Activated CD4-positive, alpha-beta T cell treated with anti-CD3 and anti-CD28 coated beads for 48 hours (primary cell): Measurements from ENCODE around the gene TANGO2.
A peak's percentile ranks its signal among the peaks of the same experiment; 100 is the strongest.

Source experiments
- DNase-seq: peaks from one replicate; pipeline ENCODE4 v3.0.0-alpha.2; 2020

Gene TANGO2, protein sequence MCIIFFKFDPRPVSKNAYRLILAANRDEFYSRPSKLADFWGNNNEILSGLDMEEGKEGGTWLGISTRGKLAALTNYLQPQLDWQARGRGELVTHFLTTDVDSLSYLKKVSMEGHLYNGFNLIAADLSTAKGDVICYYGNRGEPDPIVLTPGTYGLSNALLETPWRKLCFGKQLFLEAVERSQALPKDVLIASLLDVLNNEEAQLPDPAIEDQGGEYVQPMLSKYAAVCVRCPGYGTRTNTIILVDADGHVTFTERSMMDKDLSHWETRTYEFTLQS

DNA sequence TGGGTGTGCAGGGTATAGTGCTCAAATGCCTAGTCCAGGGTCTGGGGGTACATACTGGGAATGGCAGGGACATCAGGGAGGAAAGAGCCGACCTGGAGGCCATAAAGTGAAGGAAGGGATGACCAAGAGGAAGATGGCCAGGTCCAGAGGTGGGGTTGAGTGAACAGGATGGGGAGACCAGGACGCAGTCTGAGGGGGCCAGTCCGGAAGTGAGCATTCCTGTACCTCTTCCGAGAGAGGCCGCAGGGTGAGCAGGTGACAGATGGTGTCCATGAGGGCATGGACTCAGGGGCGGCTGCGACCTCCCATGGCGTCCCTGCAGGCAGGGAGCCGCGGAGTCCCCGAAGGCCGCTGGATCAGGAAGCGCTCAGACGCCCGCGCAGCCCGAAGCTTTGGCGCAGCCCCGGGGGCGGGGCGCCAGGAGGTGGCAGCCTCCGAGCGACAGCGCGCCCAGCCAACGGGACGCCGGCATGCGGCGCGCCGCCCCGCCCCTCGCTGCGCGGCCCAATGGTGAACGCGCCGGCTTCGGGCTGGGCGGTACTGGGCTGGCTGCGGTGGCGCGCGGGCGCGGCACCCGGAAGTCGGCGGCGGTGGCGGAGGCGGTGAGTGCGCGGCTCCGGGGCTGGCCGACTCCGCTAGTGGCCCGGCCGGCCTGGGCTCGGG, at the start of gene TANGO2:
TANGO2 (plus strand) TSS at position 578 of the 663 bp plus-strand sequence. CDS start 15,689 bp downstream, outside the sequence.
- DNase-seq, result peak; percentile 94

DNA sequence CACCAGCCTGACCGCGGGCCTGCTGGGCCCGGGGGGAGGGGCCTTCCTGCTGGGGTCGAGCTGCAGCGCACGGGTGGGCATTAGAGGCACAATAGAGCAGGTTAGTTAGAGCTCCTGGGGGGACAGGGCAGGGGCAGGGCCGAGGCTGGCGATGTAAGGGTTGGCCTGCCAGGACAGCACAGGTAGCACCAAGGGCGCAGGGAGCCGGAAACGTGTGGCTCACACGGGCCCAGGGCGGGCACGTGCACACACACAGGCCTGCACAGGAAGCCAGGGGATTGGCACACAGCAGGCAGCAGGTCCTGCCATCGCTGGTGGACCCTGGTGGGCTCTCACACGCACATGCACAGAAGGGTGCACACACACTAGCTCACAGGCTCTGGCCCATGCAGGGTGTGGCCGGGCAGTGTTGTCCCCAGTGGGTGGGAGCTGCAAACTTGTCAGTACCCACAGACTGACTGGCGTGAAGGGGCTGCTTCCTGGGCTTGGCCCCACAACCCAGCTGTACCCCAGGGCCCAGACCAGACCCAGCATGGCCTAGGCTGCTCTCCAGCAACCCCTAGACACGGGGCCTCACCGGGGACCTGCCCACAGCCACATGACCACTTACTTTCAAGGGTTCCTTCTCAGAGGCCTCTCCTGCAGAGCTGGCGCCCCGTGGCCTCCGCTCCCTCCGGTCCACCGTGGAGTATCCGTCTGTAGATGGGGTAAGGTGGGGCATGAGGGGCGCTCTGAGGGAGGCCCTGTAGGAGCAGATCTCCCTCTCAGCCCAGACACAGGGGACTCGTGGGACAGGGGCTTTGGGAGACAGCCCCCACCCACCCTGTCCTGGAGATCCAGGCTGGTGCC, 49.4 kb upstream of the TANGO2 start:
- no peak for DNase-seq

DNA sequence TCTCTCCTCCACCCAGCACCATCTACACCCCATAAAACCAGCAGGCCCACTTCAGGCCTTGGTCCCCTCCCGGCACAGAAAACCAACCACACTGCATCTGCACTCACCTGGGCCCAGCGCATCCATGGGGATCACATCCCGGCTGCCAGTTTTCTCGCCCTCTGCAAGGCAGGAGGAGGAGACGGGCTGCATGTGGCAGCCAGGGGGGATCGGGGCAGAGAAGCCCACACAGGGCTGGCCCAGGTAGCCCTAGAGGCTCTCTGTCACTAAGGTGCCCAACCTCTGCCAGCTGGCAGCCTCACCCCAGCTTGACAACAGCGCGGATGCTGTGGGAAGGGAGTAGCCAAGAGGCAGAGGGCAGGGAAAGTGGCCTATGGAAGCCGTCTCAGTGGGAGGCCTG, 48.7 kb upstream of the TANGO2 start:
- DNase-seq, result no peak

DNA sequence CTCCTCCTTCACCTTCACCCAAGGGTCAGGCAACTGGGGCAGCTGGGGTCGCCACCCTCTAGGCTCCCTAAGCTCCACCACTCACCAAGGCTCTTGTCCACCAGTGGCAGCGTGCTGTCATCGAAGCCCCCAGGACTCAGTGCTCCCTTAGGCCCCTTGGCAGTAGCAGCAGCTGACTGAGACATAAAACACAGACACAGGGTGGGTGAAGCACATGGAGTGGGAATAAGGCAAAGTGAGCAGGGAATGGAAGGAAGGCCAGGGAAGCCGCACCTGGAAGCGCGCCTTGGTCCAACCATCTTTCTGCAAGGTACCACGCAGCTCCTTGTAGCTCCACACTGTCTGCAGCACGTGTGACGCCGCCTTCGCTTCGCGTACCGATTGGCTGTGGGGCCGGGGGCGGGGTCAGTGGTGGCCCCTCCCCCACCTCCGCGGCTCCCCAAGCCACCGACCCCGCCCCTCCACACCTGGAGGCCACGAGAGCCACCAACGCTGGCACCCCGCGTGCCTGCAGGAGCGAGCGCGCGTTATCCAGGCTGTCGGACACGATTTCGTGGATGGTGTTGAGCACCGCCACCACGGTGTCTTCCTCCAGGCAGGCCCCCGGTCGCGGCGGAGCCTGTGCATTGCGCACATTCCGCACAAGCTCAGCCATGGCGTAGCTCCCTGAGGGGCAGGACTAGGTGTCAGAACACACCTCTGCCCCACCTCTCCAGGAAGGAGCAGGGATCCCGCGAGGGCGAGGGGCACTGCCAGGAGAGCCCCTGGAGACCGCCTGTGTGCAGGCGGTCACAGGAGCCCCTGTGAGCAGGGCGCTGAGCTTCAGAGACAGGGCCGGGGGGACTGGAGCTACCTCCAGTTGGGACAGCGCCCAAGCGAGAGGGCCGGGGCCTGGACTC, 48.0 kb upstream of the TANGO2 start:
- no peak for DNase-seq

DNA sequence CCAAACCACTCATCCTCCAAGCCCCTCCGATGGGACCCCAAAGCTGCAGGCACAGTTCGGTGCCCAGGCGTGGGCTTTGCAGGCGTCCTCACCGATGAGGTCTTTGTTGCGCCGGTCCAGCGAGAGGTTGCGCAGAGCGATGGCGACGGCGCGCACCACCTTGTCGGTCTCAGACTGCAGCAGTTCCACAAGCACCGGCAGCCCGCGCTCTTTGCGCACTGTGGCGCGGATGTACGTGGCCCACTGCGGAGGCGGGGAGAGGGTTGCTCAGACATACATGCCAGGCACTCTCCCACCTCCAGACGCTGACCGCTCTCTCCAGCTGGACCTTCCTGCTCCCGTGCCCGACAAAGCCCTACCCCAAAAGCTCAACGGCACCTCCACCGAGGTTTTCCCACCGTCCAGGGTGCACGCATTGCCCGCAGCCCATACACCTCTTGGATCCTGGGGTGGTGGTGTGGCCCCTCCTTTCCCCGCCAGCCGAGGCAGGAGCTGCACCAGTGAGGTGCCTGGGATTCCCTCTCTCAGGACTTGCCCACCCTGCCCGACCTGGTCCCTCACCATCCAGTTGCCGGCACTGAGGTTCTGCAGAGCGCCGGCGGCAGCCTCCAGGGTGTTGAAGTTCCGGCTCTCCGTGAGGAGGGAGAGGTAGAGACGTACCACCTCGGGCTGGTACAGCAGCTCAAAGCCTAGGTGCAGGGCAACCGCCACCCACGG, 47.2 kb upstream of the TANGO2 start:
- no peak for DNase-seq

DNA sequence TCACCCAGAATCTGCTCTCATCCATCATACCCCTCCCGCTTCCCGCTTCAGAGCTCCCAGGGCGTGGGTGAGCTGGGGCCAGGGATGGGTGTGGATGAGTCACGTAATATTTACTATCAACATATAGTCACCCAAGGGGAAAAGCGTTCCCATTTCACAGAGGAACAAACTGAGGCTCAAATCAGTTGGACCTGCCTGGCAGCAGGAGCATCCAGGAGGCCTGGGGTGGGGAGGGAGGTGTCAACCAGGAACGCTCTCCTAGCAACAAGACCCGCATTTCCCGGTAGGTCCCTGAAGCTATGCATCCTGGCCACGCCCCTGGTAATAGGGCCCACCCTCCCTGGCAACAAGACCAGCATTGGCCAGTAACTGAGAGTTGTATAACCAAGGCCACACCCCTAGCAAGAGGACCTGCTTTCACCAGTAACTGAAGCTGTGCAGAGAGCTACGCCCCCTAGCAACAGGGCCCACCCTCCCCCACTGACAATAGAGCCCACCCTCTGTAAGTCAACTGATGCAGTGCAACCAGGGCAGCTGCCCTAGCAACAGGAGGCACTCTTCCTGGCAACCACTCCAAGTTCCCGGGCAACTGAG, 46.5 kb upstream of the TANGO2 start:
- DNase-seq, result no peak

DNA sequence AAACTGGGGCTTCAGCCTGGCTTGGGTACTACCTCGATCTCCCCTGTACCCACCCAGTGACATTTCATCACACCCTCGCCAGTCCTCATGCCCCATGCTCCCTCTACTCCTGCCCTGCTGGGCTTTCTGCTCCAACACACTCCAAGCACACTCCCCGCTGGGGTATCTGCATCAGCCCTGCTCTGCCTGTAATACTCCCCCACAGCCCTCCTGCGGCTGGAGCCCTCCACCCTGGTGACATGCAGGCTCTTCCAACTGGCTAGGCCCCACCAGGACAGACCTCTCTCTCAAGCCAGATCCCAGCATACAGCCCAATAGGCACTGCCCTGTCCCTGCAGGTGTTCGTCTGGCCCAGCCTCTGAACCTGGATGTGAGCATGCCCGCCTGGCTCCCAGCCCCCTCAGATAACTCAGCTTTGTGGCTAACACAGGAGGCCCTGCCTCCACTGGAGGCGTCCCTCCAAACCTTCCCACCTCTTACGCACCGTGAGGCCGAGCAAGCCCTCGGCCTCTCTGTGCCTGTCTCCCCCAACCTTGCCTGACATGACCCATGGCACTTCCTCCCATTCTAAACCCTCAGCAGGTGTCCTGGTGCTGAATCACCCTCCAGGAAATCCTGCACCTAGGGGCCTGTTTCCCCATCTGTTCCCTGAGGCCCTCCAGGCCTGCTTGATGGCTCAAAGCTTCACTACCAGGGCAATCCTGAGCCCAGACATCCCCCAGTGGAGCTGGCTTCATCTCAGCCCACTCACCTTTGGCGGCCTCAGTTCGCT, 45.8 kb upstream of the TANGO2 start:
- no peak for DNase-seq

DNA sequence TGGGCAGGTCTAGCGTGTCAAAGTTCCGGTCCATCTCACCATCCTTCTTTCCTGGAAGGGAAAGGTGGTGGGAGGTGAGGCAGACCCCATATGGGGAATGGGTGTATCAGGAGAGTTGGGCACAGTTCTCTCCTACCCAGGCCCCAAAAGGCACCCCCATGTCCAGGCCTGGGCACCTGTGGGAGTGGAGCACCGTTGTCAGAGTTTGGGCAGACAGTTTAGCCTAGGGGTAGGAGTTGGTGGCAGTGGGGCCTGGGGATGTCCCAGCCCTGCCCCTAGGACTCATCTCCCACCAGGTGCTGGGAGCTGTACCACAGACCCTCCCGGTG, 45.2 kb upstream of the TANGO2 start:
- no peak for DNase-seq

DNA sequence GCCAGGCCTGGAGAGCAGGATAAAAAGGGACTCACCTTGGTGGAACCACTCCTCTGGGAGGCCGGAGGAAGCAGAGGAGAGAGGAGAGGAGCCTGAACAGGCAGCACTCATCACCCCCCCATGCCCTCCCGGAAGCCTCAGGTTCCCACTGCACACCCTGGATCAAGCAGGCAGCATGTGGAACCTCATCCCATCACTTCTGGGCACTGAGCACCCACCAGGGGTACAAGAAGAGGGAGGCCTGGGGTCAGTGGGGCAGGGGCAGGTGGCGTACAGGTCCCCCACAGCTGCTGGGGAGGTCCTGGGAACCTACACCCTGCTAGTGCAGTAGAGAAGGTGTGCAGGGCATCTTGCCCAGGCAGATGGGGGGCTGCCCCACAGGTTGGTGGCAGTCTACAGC, 44.2 kb upstream of the TANGO2 start:
- DNase-seq, result no peak

DNA sequence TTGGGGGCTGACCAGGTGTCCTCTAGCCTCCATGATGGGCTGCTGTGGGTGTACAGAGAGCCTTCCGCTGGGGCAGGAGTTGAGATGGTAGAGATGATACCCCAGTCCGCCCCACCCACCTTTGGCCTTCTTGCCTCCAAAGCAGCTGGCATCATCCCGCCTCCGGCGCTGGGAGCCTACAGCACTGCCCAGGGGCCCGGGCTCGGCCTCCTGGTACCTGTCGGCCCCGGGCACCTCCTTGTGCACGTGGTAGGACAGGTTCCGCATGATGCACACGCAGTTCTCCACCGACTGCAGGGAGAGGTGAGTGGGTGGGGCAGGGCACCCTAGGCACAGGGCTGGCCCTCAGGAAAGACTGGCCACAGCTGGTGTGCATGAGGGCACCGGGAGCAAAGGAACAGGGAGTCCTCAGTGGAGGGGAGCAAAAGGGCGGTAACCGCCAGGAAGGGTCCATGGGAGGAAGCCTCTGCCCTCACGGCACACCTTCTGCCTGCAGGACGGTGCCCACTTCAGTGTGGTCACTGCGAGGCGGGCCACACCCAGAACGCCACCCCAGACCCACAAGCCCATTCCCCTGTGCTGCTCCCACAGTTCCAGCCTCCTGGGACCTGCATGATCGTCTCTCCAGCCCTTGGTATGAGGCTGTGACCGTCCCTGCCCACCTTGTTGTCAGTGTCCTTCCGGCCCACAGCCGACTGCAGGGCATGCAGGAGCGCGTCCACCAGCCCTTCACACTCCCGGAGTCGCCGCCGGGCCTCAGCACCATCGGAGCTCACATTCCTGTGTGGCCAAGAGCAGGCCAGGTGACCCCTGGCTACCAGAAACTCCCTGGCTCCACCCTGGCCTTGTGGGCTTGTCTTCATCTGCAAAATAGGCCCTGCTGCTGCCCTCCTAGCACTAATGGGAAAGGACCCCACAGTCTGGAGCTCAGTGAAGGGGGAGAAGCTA, 43.3 kb upstream of the TANGO2 start:
- DNase-seq, result no peak

DNA sequence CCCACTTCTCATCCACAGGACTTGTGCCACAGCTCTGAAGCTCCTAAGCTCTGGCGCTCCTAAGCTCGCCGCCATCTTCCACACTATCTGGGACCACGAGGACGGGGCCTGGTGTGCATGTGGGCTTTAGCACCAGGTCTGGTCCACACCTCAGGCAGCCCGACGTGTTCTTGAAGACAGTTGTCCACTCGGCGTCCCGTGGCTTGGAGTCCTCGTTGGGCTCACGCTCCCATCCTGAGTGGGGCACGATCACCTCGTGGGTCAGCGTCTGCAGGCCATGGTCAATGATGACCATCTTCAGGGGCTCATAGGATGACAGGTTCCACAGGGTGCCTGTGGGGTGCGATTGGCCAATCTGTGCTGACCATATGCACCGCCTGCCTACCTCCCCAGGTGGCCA, 42.2 kb upstream of the TANGO2 start:
- no peak for DNase-seq

DNA sequence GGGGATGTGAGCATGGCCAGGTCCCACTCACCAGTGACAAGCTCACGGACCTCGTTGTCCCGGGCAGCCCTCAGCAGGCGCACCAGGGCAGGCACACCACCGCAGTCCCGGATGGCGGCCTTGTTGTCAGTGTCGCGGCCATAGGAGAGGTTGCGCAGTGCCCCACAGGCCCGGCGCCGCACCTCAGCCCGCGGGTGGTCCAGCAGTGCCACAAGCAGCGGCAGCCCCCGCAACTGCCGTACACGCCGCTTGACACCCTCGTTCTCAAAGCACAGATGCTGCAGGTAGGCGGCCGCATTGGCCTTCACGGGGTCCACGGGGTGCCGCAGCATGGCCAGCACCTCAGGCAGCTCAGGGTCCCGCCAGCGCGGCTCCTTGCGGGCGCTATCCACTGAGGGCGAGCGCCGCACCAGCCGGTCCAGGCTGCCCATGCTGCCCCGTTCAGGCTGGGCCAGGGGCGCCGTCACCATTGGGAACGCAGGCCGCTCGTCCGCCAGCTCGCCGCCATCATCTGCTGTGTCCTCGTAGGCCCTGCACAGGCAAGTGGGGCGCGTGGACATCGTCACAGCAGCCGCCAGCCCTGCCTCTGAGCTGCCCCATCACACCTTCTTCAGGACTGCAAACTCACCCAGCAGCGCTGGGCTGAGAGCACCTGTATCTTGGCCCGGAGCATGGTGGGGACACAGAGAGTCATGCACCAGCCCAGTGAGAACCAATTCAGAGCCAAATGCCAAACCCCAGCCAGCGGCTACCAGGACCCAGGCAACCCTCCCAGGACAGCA, 41.0 kb upstream of the TANGO2 start:
- no peak for DNase-seq

DNA sequence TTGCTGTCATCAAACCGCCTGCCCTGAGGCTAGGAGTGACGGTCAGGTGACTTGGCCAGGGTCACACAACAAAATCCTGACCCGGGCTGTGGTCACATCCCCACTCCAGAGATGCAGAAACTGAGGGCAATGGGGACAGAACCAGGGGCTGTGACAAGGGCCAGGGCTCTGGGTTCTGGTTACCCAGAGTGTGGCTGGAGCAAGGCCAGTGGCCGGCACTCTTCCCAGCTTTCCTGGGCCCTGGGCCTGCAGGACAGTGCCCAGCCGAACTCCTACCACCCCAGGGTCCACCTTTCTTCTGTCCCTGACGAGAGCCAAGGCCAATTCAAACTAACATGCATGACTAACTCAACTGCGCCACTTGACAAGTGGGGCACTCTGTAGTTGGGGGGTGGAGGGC, 40.1 kb upstream of the TANGO2 start:
- no peak for DNase-seq

DNA sequence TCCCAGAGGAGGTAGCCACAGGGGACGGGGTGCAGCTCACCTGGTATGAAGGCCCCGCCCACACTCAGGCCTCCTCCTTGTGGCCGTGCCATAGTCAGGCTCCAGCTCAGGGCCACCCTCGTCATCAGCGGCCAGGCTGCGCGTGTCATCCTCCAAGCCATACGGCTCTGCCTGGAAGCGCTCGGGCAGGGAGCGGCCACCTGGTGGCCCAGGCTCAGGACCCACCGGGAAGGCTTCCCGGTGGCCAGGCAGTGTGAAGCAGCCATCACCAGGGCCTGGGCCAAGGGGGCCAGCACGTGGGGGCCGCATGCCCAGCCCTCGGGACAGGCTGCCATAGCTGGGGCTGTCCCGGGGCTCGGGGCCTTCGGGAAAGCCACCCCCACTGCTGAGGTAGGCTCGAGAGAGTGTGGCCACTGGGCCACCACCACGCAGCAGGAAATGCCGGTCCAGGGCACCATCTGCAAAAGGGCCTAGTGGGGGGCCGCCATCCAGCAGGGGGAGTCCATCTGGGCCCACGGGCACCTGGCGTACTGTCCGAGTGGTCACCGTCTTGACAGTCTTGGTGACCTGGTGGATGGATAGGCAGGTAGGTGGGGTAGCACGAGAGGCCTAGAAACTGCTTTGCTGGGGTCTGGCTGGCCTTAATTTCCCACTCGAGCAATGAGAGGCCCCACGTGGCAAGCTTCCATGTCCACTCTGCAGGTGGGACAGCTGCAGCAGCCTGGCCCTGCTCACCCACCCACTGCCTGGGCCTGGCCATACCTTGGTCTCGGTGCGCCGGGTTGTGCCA, 39.5 kb upstream of the TANGO2 start:
- no peak for DNase-seq

DNA sequence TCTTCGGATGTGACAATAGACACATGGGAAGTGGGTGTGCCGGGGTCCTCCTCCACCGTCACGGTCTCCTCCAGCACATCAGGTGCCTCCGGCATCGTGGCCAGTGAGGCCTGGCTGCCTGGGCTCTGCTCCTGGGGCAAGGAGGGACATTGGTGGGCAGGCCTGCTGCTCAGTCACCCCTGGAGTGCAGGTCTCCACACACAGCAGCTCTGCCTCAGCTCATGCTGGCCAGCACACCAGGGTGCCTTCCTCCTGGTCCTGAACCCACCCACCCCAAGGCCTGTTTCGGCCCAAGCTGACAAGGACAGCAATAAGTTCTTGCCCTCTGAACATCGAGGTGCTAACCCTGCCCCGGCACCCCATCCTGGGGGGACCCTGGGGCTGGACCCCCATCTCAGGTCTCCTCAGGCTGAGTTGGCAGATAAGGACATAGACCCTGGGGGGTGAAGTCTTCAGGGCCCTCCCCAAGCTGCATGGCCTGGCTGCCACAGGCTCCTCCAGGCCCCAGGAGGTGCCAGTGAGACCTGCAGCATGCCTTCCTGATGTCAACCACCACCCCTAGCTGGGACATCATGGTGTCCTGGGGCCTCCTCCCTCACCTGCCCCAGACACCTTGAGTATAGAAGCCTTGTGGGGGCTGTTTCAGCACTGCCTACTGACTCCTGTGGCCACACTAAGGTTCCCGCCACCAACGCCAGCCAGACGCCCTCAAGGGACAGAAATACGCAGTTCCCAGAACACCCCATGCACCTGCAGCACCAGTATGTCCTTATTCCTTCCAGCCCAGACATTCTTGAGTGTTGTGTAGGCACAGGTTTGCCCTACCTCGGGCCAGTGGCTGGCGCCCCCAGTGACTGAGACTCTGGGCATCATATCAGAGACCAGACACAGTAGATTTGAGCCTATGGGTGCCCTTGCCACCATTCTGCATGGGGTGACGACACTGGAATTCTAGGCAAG, 38.7 kb upstream of the TANGO2 start:
- DNase-seq, result no peak

DNA sequence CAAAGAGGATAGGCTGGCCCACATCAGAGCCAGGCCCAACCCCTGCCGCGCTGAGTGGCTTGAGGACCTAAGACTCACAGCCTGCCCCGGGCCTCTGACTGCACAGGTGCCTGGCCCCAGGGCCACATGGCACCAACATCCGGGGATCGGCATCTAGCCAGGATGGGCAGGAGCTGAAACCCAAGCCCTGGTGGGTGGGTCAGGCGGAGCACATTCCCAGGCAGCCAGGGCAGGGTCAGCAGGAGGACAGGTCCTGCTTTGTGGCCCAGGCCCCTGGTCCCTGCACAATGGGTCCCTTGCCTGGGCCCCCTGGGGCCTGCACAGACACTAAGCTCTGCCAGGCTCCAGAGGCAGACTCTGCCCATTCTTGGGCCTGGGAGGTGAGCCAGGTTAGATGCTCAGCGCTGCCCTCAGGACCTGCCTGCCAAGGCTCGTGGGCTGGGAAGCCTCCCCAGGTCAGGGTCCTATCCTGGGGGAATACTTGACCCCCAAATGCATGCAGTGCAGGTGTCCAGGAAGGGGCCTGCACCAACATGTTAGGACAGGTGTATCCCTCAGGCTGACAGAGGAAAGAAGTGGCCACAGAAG, 37.8 kb upstream of the TANGO2 start:
- DNase-seq, result no peak

DNA sequence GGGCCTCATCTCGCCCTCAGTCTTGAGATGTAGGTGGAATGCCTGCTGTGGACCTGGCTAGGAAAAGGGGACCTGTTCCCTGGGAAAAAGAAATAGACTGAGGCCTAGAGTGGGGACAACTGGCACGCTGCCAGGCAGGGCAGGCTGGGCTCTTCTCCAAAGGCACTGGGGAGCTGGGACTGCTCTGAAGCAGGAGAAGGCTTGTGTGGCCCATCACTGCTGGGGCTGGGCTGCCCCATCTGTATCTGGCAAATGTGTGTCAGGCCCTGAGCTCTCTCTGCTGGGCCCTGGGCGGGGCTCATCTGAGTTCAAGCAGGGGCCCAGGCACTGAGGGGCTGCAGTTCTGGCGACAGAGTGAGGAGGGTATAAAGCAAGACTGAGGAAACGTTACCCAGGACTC, 37.2 kb upstream of the TANGO2 start:
- no peak for DNase-seq
